SW480 (cell line): ENCODE results near the gene ERBB2.
A peak's percentile ranks its signal among the peaks of the same experiment; 100 is the strongest.
"Not testable (repeated sequence)": the region's sequence is repeated elsewhere in the genome, so short reads cannot be mapped to it uniquely, and the experiment has no call there.

Source experiments
- DNase-seq: peaks from one replicate; pipeline ENCODE4 v3.0.0-alpha.2; 2016; ENCODE audit warnings: low spot score

The ERBB2 gene

GRCh38 chr17:39763051-39763820 lies 63.4 kb downstream of the ERBB2 start:
- DNase-seq, result peak; percentile 6

- DNase-seq, result not testable (repeated sequence)
Measured at GRCh38 chr17:39764171-39764570, 64.3 kb downstream of the ERBB2 start.

DNA sequence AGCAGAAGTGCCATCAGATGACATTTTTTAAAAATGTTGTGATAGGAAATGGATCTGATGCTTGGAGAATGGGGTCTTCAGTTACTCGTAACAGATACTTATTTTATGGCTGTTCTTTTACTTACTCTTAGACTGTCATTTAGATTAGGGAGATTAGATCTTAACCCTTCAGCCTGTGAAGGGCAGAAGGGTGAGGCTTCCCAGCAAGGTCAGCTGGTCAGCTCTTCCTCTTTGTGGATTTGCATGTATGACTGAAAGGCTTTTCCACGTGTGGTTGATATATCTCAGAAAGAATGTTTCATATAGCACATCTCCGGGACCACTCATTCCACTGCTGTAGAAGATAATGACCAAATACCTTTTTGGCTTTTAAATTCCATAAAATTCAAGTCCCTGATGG lies 65.3 kb downstream of the ERBB2 start:
- no peak for DNase-seq

- DNase-seq, result no peak
Measured at GRCh38 chr17:39765766-39766165, 65.9 kb downstream of the ERBB2 start.

DNA sequence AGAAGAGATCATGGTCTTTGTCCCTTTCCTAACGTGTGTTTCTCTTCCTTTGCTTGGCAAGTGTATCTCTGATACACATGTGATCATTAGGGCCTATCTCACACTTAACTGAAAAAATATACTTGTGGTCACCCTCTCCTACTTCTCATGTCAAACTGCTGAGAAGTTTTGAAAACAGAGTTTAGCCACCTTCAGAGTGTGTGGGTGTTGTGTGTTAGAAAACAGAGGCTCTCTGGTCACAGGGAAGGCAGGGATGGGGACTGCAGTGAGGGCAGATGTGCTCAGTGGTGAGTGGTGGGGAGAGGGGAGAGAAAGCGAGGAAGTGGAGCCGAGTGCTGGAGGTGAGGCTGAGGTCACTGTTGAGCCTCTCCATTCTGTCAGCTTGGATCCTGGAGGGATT lies 67.3 kb downstream of the ERBB2 start:
- DNase-seq, result no peak

DNA sequence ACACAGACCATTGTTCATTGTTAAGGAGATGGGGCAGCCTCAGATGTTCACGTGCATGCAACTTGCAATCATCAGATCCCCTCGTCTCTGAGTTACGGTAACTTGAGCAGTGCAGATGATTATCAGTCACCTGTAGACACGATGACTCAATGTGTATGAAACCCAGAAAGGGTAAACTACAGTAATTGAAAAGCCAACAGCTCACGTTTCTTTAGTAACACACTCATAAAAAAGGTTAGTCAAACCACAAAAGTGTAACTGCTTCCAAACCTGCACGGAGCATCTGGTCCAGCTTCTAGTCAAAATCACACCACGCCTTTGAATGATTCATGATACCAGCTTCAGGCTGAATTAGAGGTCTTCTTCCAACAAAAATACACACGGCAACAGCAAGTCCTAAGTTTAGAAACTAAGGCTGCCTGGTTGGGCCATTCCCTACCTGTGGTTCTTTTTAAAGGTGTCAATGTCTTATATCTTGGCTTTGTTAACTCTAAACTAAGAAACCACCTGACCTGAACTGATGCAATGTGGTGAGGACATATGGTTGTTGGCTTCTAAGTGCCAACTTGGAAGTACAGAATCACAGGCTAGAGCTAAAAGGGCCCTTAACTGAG lies 70.2 kb downstream of the ERBB2 start:
- DNase-seq, result peak; percentile 96

GRCh38 chr17:39772415-39772814 lies 72.6 kb downstream of the ERBB2 start:
- no peak for DNase-seq

DNA sequence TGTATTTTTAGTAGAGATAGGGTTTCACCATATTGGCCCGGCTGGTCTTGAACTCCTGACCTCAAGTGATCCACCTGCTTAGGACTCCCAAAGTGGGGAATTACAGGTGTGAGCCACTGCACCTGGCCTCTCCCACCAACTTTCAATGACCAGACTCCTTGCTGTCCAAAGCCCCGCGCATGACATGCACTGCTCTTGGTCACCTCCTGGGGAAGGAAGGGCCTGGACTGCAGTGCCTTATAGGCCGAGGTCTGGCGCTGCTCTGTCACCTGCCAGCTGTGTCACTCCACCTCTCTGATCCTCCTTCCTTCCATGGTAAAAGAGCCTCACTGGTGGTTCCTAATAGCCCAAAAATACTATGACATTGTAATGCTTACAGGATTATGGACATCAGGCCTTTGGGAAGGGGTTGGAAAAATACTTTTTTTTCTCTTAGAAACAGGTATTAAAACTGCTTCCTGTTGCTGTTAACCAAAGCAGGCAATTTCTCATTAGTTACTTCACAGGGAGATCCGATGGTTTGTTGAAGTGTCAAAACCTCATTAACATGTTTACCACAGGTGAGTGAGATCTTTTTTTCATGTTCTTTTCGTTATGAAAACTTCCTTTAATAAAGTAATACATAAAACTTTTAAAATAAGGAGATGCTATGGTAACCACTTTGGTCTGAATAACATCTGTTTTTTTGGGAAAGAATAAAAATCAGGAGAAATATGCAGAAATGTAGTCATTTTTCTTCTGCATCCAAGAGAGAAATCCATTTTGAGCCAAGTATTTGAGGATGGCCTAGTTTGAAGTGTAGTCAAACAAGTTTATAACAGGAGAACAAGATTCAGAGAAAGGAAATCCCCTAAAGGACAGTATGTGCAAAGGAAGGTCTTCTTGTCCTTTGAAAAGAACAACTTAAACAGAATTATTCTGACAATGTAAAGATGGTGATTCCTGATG lies 73.4 kb downstream of the ERBB2 start:
- DNase-seq, result no peak

DNA sequence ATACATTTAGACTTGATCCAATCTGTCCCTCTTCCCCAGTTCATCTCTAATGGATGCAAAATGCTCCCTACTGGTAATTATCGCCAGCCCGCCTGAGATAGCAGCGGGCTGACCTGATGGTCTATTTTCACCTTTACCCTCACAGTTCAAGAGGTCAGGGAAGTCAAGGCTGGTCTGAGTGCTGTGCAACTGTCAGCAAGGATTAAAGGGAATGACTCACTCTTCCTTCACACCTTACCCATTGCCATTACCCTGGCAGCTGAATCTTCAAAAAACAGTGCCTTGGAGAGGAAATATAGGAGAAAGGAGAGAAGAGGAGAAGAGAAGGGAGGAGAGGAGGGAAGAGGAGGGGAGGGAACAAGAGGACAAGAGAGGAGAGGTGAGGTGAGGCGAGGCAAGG lies 74.2 kb downstream of the ERBB2 start:
- DNase-seq, result no peak

DNA sequence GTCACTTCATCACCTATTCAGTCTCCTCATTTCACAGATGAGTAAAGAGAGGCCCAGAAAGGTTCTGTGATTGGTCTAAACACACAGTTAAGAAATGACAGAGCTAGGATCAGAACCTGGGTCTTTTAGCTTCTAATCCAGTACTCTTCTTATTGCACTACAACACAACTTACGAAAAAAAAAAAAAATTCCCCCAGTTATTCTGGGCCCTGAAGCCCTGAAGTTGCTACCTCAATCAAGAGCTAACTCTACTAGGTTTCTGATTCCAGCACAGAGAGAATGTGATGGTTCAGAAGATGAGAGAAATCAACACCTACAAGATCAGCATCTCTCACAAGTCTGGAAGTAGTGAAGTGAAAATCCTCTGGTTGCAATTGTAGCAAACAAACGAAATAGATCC lies 75.2 kb downstream of the ERBB2 start:
- no peak for DNase-seq

DNA sequence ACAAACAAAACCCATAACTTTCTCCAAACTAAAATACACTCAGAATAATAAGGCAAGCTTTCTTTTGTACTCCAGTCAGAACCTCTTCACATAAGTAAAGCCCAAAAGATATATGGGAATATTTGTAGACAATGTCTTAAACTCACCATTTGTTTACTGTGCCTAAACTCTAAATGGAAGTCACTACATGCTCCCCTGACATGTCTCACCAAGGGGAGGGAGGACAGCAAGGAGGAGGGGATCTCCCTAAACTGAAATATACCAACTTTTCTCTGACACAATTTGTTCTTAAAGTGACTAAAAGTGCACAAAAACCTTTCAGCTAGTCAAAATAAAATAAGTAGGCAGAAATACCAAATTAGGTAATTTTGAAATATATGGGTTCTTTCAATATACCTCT lies 76.4 kb downstream of the ERBB2 start:
- DNase-seq, result no peak

GRCh38 chr17:39777534-39778365 lies 77.9 kb downstream of the ERBB2 start:
- no peak for DNase-seq
